ENCODE data around the gene CREB3L4. TPM values are rescaled to one million over a fixed set of nuclear protein-coding genes. Genes with fewer than 3 reads are reported as not detected.
"Not testable (repeated sequence)": the region's sequence is repeated elsewhere in the genome, so short reads cannot be mapped to it uniquely, and the experiment has no call there.

The CREB3L4 gene
- total and polyA plus RNA-seq, 2 donors (not counting 1 experiment from before 2014, with no cell fraction given) = 3.7 to 6.4 TPM

GRCh38 chr1:153995202-153995601, 27.5 kb downstream of the CREB3L4 start:
- DNase-seq (ENCODE audit: low read depth in 2 of 2) = no peak
- TF ChIP-seq EZH2 (IDR thresholded peaks at IDR 0.05; ENCODE audit: low read length, missing control alignments) = no peak
- TF ChIP-seq CTCF (conservative IDR thresholded peaks at IDR 0.05 in 1 of 2, IDR thresholded peaks at IDR 0.05 in 1 of 2; ENCODE audit: low read depth in 1 of 2, low read length in 2 of 2) = no peak

GRCh38 chr1:153995640-153996039, 27.9 kb downstream of the CREB3L4 start:
- H3K27me3 ChIP-seq (ENCODE audit: control insufficient read depth, insufficient read depth, low read length) = no peaks in the 10 kb centered on the region
- no peak for DNase-seq (ENCODE audit: low read depth in 2 of 2)
- H3K4me3 ChIP-seq (replicated peaks in 1 of 4; ENCODE audit: control extremely low read depth in 1 of 4, insufficient read depth in 1 of 4, low read depth in 3 of 4, low read length in 4 of 4) = no peak overlapping the region
- no peaks in the 10 kb centered on the region for H4K20me1 ChIP-seq (ENCODE audit: control insufficient read depth, extremely low read depth, insufficient read depth, low read length)
- no peak overlapping the region for H3K27ac ChIP-seq (ENCODE audit: insufficient read depth, low read length)
- TF ChIP-seq CTCF (conservative IDR thresholded peaks at IDR 0.05 in 1 of 2, IDR thresholded peaks at IDR 0.05 in 1 of 2; ENCODE audit: low read depth in 1 of 2, low read length in 2 of 2) = no peak
- TF ChIP-seq EZH2 (IDR thresholded peaks at IDR 0.05; ENCODE audit: low read length, missing control alignments) = no peak
- no peak overlapping the region for H3K4me2 ChIP-seq (ENCODE audit: extremely low read depth, insufficient read depth, low read length)
- H3K4me1 ChIP-seq (ENCODE audit: control insufficient read depth, extremely low read depth, insufficient read depth, low read length) = peaks cover 4% of the 10 kb centered on the region
- H2AFZ ChIP-seq (ENCODE audit: low read length) = no peak overlapping the region
- H3K9ac ChIP-seq (ENCODE audit: insufficient read depth, low read length) = no peak overlapping the region
- H3K36me3 ChIP-seq (ENCODE audit: control insufficient read depth, insufficient read depth, low read length) = peaks cover 9% of the 10 kb centered on the region
- H3K9me3 ChIP-seq (ENCODE audit: control insufficient read depth, insufficient read depth, low read depth, low read length) = no peaks in the 10 kb centered on the region
- peaks cover 18% of the 10 kb centered on the region for H3K79me2 ChIP-seq (ENCODE audit: control insufficient read depth, insufficient read depth, low read length)

More at GRCh38 chr1:153995202-153995601, 27.5 kb downstream of the CREB3L4 start:
- Histone ChIP-seq H3K4me1 (ENCODE audit: control insufficient read depth, extremely low read depth, insufficient read depth, low read length) (peaks cover 4% of the 10 kb centered on the region), H3K4me2 (ENCODE audit: extremely low read depth, insufficient read depth, low read length) (no peak overlapping the region), H3K27ac (ENCODE audit: insufficient read depth, low read length) (no peak overlapping the region), H3K79me2 (ENCODE audit: control insufficient read depth, insufficient read depth, low read length) (peaks cover 19% of the 10 kb centered on the region), H4K20me1 (ENCODE audit: control insufficient read depth, extremely low read depth, insufficient read depth, low read length) (no peaks in the 10 kb centered on the region), H3K27me3 (ENCODE audit: control insufficient read depth, insufficient read depth, low read length) (no peaks in the 10 kb centered on the region), H3K36me3 (ENCODE audit: control insufficient read depth, insufficient read depth, low read length) (peaks cover 9% of the 10 kb centered on the region), H3K9ac (ENCODE audit: insufficient read depth, low read length) (no peak overlapping the region), H2AFZ (ENCODE audit: low read length) (no peak overlapping the region), H3K9me3 (ENCODE audit: control insufficient read depth, insufficient read depth, low read depth, low read length) (no peaks in the 10 kb centered on the region), H3K4me3 (replicated peaks in 1 of 4; ENCODE audit: control extremely low read depth in 1 of 4, insufficient read depth in 1 of 4, low read depth in 3 of 4, low read length in 4 of 4) (no peak overlapping the region)

- H3K36me3 ChIP-seq (ENCODE audit: control insufficient read depth, insufficient read depth, low read length); H4K20me1 ChIP-seq (ENCODE audit: control insufficient read depth, extremely low read depth, insufficient read depth, low read length); H3K27ac ChIP-seq (ENCODE audit: insufficient read depth, low read length); H3K4me1 ChIP-seq (ENCODE audit: control insufficient read depth, extremely low read depth, insufficient read depth, low read length); H3K79me2 ChIP-seq (ENCODE audit: control insufficient read depth, insufficient read depth, low read length); DNase-seq (ENCODE audit: low read depth in 2 of 2); H3K9ac ChIP-seq (ENCODE audit: insufficient read depth, low read length); H3K4me3 ChIP-seq (replicated peaks in 1 of 4; ENCODE audit: control extremely low read depth in 1 of 4, insufficient read depth in 1 of 4, low read depth in 3 of 4, low read length in 4 of 4); H2AFZ ChIP-seq (ENCODE audit: low read length); H3K4me2 ChIP-seq (ENCODE audit: extremely low read depth, insufficient read depth, low read length); H3K27me3 ChIP-seq (ENCODE audit: control insufficient read depth, insufficient read depth, low read length); H3K9me3 ChIP-seq (ENCODE audit: control insufficient read depth, insufficient read depth, low read depth, low read length): not testable (repeated sequence)
Measured at GRCh38 chr1:153996882-153997281, 29.2 kb downstream of the CREB3L4 start.

All from fibroblast of lung (primary cell).